Activated naive CD8-positive, alpha-beta T cell treated with anti-CD3 and anti-CD28 coated beads, Interleukin-2, amount 10 ng/mL, durations not matched to agents 7 days and 5 days (primary cell): ENCODE measurements around the gene SEC16B. TPM values are rescaled to one million over a fixed set of nuclear protein-coding genes. Genes with fewer than 3 reads are reported as not detected.

Source experiments
- ATAC-seq: fragments of 150-1000 bp; cut with Tn5 transposase; one replicate; pipeline ENCODE4 v1.10.0; 2021; ENCODE audit warnings: low read depth, moderate library complexity
- POLR2A ChIA-PET: fragments of 350-600 bp; sonication (Branson Sonifier 250); formaldehyde crosslinking; loops from one replicate; lab custom pipeline; 2021; ENCODE audit warnings: antibody characterized with exemption; lab: Charles Lee
- DNase-seq: peaks from one replicate; pipeline ENCODE4 v3.0.0; 2021
- H3K27ac Mint-ChIP-seq: one replicate; pipeline ENCODE4 v1.8.0; 2022; ENCODE audit warnings: mild to moderate bottlenecking, mixed read lengths
- H3K27me3 Mint-ChIP-seq: one replicate; pipeline ENCODE4 v1.8.0; 2022; ENCODE audit warnings: mild to moderate bottlenecking, moderate library complexity, mixed read lengths
- H3K36me3 Mint-ChIP-seq: one replicate; pipeline ENCODE4 v1.8.0; 2021; ENCODE audit warnings: mild to moderate bottlenecking, mixed read lengths
- H3K4me1 Mint-ChIP-seq: one replicate; pipeline ENCODE4 v1.8.0; 2021; ENCODE audit warnings: mixed read lengths
- H3K4me3 Mint-ChIP-seq: one replicate; pipeline ENCODE4 v1.8.0; 2022; ENCODE audit warnings: mild to moderate bottlenecking, moderate library complexity, mixed read lengths
- H3K9me3 Mint-ChIP-seq: one replicate; pipeline ENCODE4 v1.8.0; 2021; ENCODE audit warnings: mixed read lengths
- total RNA-seq, 2 experiments: library from RNA; stranded (reverse); gene quantifications; one replicate each; pipeline ENCODE4 v1.2.3, GENCODE V29; 2021

The SEC16B gene
- total RNA-seq, 2 experiments from 2014 or later, result 0.26 to 0.42 TPM

DNA sequence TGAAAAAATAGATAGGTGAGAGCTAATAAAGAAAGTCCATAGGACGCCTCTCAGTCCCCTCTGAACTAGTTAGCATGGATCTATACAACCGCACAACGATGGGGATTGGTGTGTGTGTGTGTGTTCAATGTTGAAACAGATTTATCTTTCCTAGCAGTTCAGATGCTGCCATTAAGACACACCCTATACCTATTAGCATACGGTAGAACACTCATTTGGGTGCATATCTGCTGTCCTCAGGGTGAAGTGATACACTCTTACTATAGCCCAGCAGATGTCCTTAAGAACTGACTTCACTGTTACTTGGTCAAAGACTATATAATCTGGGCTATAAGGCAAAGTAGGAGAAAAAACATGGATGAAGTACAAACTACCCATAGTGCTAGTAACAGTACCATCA, 4.6 kb downstream of the SEC16B start:
- Mint-ChIP-seq H3K4me1 (no peaks in the 10 kb centered on the region), H3K36me3 (no peaks in the 10 kb centered on the region), H3K27me3 (no peaks in the 10 kb centered on the region), H3K27ac (no peak overlapping the region), H3K9me3 (no peaks in the 10 kb centered on the region), H3K4me3 (no peak overlapping the region)
- ATAC-seq (no peak), DNase-seq (no peak)
- POLR2A ChIA-PET, result no interaction called here

- Mint-ChIP-seq H3K27ac (no peak overlapping the region), H3K36me3 (no peaks in the 10 kb centered on the region), H3K4me1 (no peaks in the 10 kb centered on the region), H3K9me3 (no peaks in the 10 kb centered on the region), H3K4me3 (no peak overlapping the region), H3K27me3 (no peaks in the 10 kb centered on the region)
- POLR2A ChIA-PET, result no interaction called here
- ATAC-seq, result no peak
- no peak for DNase-seq
Observed at GRCh38 chr1:177964336-177964735, 5.5 kb downstream of the SEC16B start.

- no peak overlapping the region for H3K27ac Mint-ChIP-seq
- POLR2A ChIA-PET, result no interaction called here
- ATAC-seq (no peak), DNase-seq (no peak)
- H3K9me3 Mint-ChIP-seq, result no peaks in the 10 kb centered on the region
- no peaks in the 10 kb centered on the region for H3K27me3 Mint-ChIP-seq
- no peaks in the 10 kb centered on the region for H3K36me3 Mint-ChIP-seq
- no peak overlapping the region for H3K4me3 Mint-ChIP-seq
- H3K4me1 Mint-ChIP-seq, result no peaks in the 10 kb centered on the region
Observed at GRCh38 chr1:177960939-177961622, 8.8 kb downstream of the SEC16B start.

DNA sequence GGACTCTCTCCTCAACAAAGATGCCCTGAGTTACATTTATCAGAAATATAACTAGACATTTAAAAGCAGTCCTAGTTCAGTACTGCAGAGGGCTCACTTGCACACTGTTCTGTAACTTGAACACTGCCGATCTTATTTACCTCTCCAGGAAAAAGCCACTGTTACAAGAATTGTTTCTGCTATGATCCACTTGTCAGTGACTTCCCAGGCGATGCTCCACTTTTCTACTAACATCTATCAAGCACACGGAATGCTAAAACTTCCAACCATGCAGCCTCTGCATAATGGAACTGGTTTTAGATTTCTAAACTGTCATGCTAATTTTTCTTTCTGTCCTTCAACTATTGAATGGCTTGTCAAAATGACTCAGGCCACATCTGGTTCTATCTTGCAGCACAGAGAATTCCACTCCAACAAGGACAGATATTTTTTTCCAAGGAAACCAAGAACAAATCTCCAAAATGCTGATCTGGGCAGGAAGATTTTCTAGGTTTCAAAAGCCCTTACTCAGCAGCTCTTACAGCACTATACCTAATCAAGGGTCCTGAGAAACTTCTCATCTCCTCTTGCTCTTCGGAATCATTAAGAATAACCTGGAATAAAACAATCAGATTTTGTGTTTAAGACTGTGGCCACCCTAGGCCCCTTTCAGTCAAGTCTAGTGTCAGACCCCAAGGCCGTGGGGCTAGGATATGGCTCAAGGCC, 9.9 kb downstream of the SEC16B start:
- Mint-ChIP-seq H3K27ac (no peak overlapping the region), H3K9me3 (no peaks in the 10 kb centered on the region), H3K4me3 (no peak overlapping the region), H3K36me3 (no peaks in the 10 kb centered on the region), H3K27me3 (no peaks in the 10 kb centered on the region), H3K4me1 (no peaks in the 10 kb centered on the region)
- POLR2A ChIA-PET, result no interaction called here
- DNase-seq (no peak), ATAC-seq (no peak)

- Mint-ChIP-seq H3K27ac (no peak overlapping the region), H3K4me3 (no peak overlapping the region), H3K36me3 (no peaks in the 10 kb centered on the region), H3K27me3 (no peaks in the 10 kb centered on the region), H3K4me1 (no peaks in the 10 kb centered on the region), H3K9me3 (no peaks in the 10 kb centered on the region)
- ATAC-seq (no peak), DNase-seq (no peak)
- POLR2A ChIA-PET, result no interaction called here
Observed at GRCh38 chr1:177958092-177958491, 11.8 kb downstream of the SEC16B start.

- Mint-ChIP-seq H3K9me3 (no peaks in the 10 kb centered on the region), H3K36me3 (no peaks in the 10 kb centered on the region), H3K4me3 (no peak overlapping the region), H3K27ac (no peak overlapping the region), H3K27me3 (peaks cover 2% of the 10 kb centered on the region), H3K4me1 (no peaks in the 10 kb centered on the region)
- DNase-seq (no peak), ATAC-seq (no peak)
- POLR2A ChIA-PET, result no interaction called here
Observed at GRCh38 chr1:177954076-177954475, 15.8 kb downstream of the SEC16B start.

- H3K27me3 Mint-ChIP-seq, result peaks cover 2% of the 10 kb centered on the region
- no peak overlapping the region for H3K4me3 Mint-ChIP-seq
- POLR2A ChIA-PET, result no interaction called here
- ATAC-seq (no peak), DNase-seq (no peak)
- no peaks in the 10 kb centered on the region for H3K36me3 Mint-ChIP-seq
- H3K27ac Mint-ChIP-seq, result no peak overlapping the region
- no peaks in the 10 kb centered on the region for H3K9me3 Mint-ChIP-seq
- no peaks in the 10 kb centered on the region for H3K4me1 Mint-ChIP-seq
Observed at GRCh38 chr1:177953549-177953948, 16.3 kb downstream of the SEC16B start.

DNA sequence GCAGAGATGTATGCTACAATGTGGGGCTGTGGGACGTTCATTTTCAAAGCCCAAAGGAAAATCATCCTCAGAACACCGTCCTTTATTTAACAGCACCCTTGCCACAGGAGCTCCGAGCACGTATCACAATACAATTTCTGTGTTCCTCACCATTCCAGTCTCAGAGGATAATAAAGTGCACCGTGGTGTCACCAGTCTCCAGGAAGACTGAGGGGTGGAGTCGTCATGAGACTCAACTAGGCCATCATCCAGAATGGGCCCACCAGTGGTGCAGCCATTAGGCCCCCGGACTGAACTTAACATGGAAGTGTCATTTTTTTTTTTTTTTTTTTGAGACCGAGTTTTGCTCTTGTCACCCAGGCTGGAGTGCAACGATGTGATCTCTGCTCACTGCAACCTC, 17.2 kb downstream of the SEC16B start:
- POLR2A ChIA-PET, result no interaction called here
- DNase-seq (no peak), ATAC-seq (no peak)
- H3K27me3 Mint-ChIP-seq, result peaks cover 2% of the 10 kb centered on the region
- H3K4me1 Mint-ChIP-seq, result no peaks in the 10 kb centered on the region
- no peak overlapping the region for H3K4me3 Mint-ChIP-seq
- H3K27ac Mint-ChIP-seq, result no peak overlapping the region
- no peaks in the 10 kb centered on the region for H3K36me3 Mint-ChIP-seq
- no peaks in the 10 kb centered on the region for H3K9me3 Mint-ChIP-seq

- Mint-ChIP-seq H3K27ac (no peak overlapping the region), H3K36me3 (no peaks in the 10 kb centered on the region), H3K27me3 (peaks cover 2% of the 10 kb centered on the region), H3K4me1 (no peaks in the 10 kb centered on the region), H3K4me3 (no peak overlapping the region), H3K9me3 (no peaks in the 10 kb centered on the region)
- no peak for DNase-seq
- ATAC-seq, result no peak
- POLR2A ChIA-PET, result no interaction called here
Observed at GRCh38 chr1:177952249-177952648, 17.6 kb downstream of the SEC16B start.

DNA sequence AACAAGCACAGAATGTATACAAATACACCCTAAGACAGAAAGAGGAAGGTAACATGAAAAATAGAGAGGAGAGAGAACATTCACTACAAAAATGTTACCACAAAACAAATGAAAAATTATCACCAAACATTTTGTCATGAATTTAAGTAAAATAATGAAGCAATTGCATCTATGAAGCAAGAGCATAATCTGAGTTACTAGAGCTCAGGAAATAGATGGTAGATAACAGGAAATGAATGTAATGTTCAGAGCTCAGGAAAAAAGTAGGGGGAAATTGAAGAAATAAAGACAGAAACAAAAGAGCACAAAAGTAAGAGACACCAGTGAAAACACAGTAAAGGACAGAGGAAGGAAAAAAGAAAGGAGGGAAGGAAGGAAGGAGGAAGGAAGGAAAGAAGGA, 19.4 kb downstream of the SEC16B start:
- DNase-seq, result no peak
- no peak for ATAC-seq
- Mint-ChIP-seq H3K27me3 (peaks cover 2% of the 10 kb centered on the region), H3K4me1 (no peaks in the 10 kb centered on the region), H3K27ac (no peak overlapping the region), H3K9me3 (no peaks in the 10 kb centered on the region), H3K4me3 (no peak overlapping the region), H3K36me3 (no peaks in the 10 kb centered on the region)
- POLR2A ChIA-PET, result no interaction called here

- POLR2A ChIA-PET, result no interaction called here
- Mint-ChIP-seq H3K4me3 (no peak overlapping the region), H3K27me3 (peaks cover 2% of the 10 kb centered on the region), H3K27ac (no peak overlapping the region), H3K4me1 (no peaks in the 10 kb centered on the region), H3K9me3 (no peaks in the 10 kb centered on the region), H3K36me3 (no peaks in the 10 kb centered on the region)
- DNase-seq (no peak), ATAC-seq (no peak)
Observed at GRCh38 chr1:177948336-177948972, 21.4 kb downstream of the SEC16B start.

DNA sequence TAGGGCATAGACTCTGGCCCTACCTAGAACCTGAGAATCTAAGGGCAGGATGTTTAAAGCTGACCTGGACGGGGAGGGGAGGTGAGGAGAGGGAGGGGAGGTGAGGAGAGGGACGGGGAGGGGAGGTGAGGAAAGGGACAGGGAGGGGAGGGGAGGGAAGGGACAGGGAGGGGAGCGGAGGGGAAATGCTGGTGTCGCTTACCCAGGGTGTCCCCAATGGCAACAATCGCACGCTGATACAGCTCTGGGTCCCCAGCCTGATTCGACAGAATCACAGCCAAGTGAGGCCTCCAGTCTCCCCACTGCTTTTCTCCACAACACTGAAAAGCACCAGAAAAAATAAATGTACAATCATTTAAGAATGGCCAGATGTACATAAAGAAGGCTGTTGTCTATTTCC, 22.2 kb downstream of the SEC16B start:
- POLR2A ChIA-PET, result no interaction called here
- no peaks in the 10 kb centered on the region for H3K4me1 Mint-ChIP-seq
- no peak overlapping the region for H3K4me3 Mint-ChIP-seq
- no peaks in the 10 kb centered on the region for H3K36me3 Mint-ChIP-seq
- ATAC-seq, result no peak
- no peaks in the 10 kb centered on the region for H3K9me3 Mint-ChIP-seq
- DNase-seq, result no peak
- H3K27ac Mint-ChIP-seq, result no peak overlapping the region
- peaks cover 2% of the 10 kb centered on the region for H3K27me3 Mint-ChIP-seq

GRCh38 chr1:177945943-177946650, 23.8 kb downstream of the SEC16B start:
- Mint-ChIP-seq H3K27ac (no peak overlapping the region), H3K27me3 (no peaks in the 10 kb centered on the region), H3K4me3 (no peak overlapping the region), H3K9me3 (no peaks in the 10 kb centered on the region), H3K36me3 (no peaks in the 10 kb centered on the region), H3K4me1 (no peaks in the 10 kb centered on the region)
- POLR2A ChIA-PET, result no interaction called here
- ATAC-seq (no peak), DNase-seq (peak; percentile 45)
